SK-N-MC (cell line): ENCODE measurements around the gene RNF166.

Source experiments
- EZH2 ChIP-seq: fragments of 200-600 bp; sonication (generic); IDR thresholded peaks from one replicate; pipeline ENCODE4 v1.6.1; 2017; ENCODE audit warnings: antibody characterized with exemption
- POLR2AphosphoS5 ChIP-seq: IDR thresholded peaks from 2 replicates; pipeline ENCODE4 v1.6.1; 2012; ENCODE audit warnings: mild to moderate bottlenecking, low read depth, low read length, borderline replicate concordance

DNA sequence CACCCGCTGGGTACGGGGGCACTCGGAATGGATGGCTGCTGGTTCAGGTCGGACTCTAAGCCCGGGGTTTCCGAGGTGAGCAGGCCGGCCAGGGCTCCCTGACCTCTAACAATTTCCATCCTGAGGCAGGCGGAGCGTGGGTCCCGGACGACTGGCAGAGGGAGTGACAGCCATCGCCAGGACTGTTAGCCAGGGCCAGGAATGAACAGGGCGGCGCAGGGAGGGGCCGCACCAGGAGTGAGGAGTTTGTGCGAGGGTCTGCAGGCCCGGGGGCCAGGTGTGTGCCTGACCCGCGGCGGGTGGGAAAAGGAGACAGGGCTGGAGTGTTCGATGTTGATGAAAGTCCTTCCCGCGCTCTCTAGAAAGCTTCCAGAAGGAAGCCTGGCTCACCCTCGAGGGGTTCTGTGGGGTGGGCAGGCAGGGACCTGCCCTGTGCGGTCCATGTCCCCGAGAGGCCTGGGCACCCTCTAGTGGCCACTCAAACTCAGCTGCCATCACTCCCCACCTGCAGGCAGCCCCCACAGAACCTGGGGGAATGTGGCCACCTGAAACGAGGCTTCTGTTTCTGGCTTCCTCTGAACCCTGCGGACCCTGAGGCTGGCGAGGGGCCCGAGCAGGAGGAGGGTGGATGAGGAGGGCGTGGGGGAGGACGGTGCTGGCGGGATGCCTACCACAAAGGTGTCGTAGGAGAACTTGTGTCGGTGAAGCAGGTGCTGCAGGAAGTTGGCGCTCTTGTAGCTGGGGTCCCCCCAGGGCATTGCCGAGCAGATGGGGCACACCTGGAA lies 8.2 kb downstream of the RNF166 start:
- TF ChIP-seq EZH2 (no peak), POLR2AphosphoS5 (no peak)
